GM12878 (cell line): ENCODE results near the gene CCR7. TPM values are rescaled to one million over a fixed set of nuclear protein-coding genes. Genes with fewer than 3 reads are reported as not detected.

Experiments
- ASH2L ChIP-seq: fragments of 300-600, 200-600 bp; sonication (generic); IDR thresholded peaks from 2 replicates; pipeline ENCODE4 v1.6.1; 2017; ENCODE audit warnings: low read depth, mild to moderate bottlenecking, borderline replicate concordance
- CTCF ChIP-seq, 3 experiments: IDR thresholded peaks in 2 of 3; conservative IDR thresholded peaks in 1 of 3; 2 replicates each; pipeline ENCODE4 v1.5.1; 2011; ENCODE audit warnings: low read depth in 3 of 3, low read length in 3 of 3, mild to moderate bottlenecking in 3 of 3, control low read depth in 2 of 3, moderate library complexity in 2 of 3, inconsistent platforms in 1 of 3, mixed read lengths in 1 of 3; ENCODE audit not compliant: control insufficient read depth in 2 of 3, insufficient read depth in 1 of 3; ENCODE audit errors: extremely low read depth in 1 of 3
- CUX1 ChIP-seq: IDR thresholded peaks from 2 replicates; pipeline ENCODE4 v1.6.1; 2012; ENCODE audit warnings: improper control_type of control experiment, low read depth, low read length; ENCODE audit not compliant: insufficient replicate concordance
- GATAD2B ChIP-seq: fragments of 450-650 bp; conservative IDR thresholded peaks from 2 replicates; pipeline ENCODE4 v1.6.1; 2017; ENCODE audit warnings: low read depth, mild to moderate bottlenecking, moderate library complexity
- IRF4 ChIP-seq: IDR thresholded peaks from 2 replicates; pipeline ENCODE4 v1.6.1; 2011; ENCODE audit warnings: low read depth, low read length
- MAX ChIP-seq: IDR thresholded peaks from 2 replicates; pipeline ENCODE4 v1.6.1; 2012; ENCODE audit warnings: low read depth, low read length, improper control_type of control experiment
- RBBP5 ChIP-seq: fragments of 200-600 bp; sonication (generic); conservative IDR thresholded peaks from 2 replicates; pipeline ENCODE4 v1.6.1; 2016
- SMAD1 ChIP-seq: fragments of 450-650 bp; IDR thresholded peaks from 2 replicates; pipeline ENCODE4 v1.6.1; 2018; ENCODE audit warnings: mild to moderate bottlenecking, low read depth; ENCODE audit not compliant: partially characterized antibody
- SRF ChIP-seq, 2 experiments: IDR thresholded peaks; 2 replicates each; pipeline ENCODE4 v1.6.1; 2011; ENCODE audit warnings: low read depth in 2 of 2, low read length in 2 of 2, mild to moderate bottlenecking in 1 of 2, moderate library complexity in 1 of 2
- ZBTB4 ChIP-seq: fragments of 450-650 bp; formaldehyde crosslinking; IDR thresholded peaks from 2 replicates; pipeline ENCODE4 v1.4.0; 2022; ENCODE audit warnings: mild to moderate bottlenecking, moderate library complexity
- ZNF592 ChIP-seq: fragments of 450-650 bp; IDR thresholded peaks from 2 replicates; pipeline ENCODE4 v1.6.1; 2017; ENCODE audit warnings: mild to moderate bottlenecking, moderate library complexity
- polyA plus RNA-seq, 11 experiments: library from polyadenylated mRNA; depleted of rRNA in 4 of 11; unstranded in 6 of 11; stranded (reverse) in 5 of 11; fragments of >200 nt; fragmentation: Nextera tagmentation in 4 of 11; fragmentation: Illumina TruSeq in 1 of 11; extraction: Ambion mirVana in 4 of 11; extraction: Trizol in 1 of 11; gene quantifications; 1 replicate in 1 of 11; 2 replicates in 10 of 11; pipeline versions ENCODE4 v1.2.1 to v1.2.3, GENCODE V29; 2011 to 2016; ENCODE audit warnings: inconsistent platforms in 2 of 11, missing spikeins in 2 of 11, low read depth in 1 of 11
- total RNA-seq, 4 experiments: library from RNA; depleted of rRNA in 3 of 4; stranded (reverse); fragments of >200 nt in 3 of 4; fragmentation: Illumina TruSeq in 1 of 4; extraction: Trizol in 1 of 4; gene quantifications; 2 replicates each; pipeline versions ENCODE4 v1.2.1 to v1.2.3, GENCODE V29; 2013 to 2021

Gene CCR7
- total and polyA plus RNA-seq, 10 of the 15 experiments (the other 5 are each of a cell fraction or from before 2014, with no cell fraction given), result 131 to 1,171 (median 260) TPM

- TF ChIP-seq MAX, result 0 out of 2 replicates have a peak, but pooled peaks have one; percentile 41
- TF ChIP-seq SMAD1, result no peak
- no peak for TF ChIP-seq ZNF592
- TF ChIP-seq CTCF (IDR thresholded peaks at IDR 0.05 in 2 of 3, conservative IDR thresholded peaks at IDR 0.05 in 1 of 3; ENCODE audit: control insufficient read depth in 2 of 3, extremely low read depth in 1 of 3, insufficient read depth in 1 of 3, low read depth in 3 of 3, low read length in 3 of 3), result no peak
- TF ChIP-seq SRF (IDR thresholded peaks at IDR 0.05; ENCODE audit: low read depth in 2 of 2, low read length in 2 of 2), result no peak
- 0 out of 2 replicates have a peak, but pooled peaks have one; percentile 10 for TF ChIP-seq IRF4
- no peak for TF ChIP-seq RBBP5
- TF ChIP-seq ASH2L, result no peak
- TF ChIP-seq GATAD2B, result peak; percentile 26
- TF ChIP-seq ZBTB4, result no peak
- TF ChIP-seq CUX1, result no peak
Measured at GRCh38 chr17:40541060-40541872, 24.0 kb downstream of the CCR7 start (continued).
